K562 (cell line): ENCODE results near the gene TRMT112. TPM values are rescaled to one million over a fixed set of nuclear protein-coding genes. Genes with fewer than 3 reads are reported as not detected.

Source experiments
- BRCA1 ChIP-seq, 2 experiments: fragments of 450-650 bp in 1 of 2; sonication (generic) in 1 of 2; formaldehyde crosslinking in 1 of 2; IDR thresholded peaks; 2 replicates each; pipeline versions ENCODE4 v1.5.0 to v1.6.1; 2017 to 2020; ENCODE audit warnings: mild to moderate bottlenecking in 1 of 2, missing genetic modification reagents in 1 of 2
- CBX5 ChIP-seq: IDR thresholded peaks from 2 replicates; pipeline ENCODE4 v1.6.1; 2014; ENCODE audit warnings: low read depth, borderline replicate concordance
- E2F4 ChIP-seq: sonication (generic); formaldehyde crosslinking; IDR thresholded peaks from 2 replicates; pipeline ENCODE4 v1.8.0; 2022; ENCODE audit warnings: mild to moderate bottlenecking, low read depth, missing genetic modification reagents
- EP400 ChIP-seq: fragments of 450-650 bp; IDR thresholded peaks from 2 replicates; pipeline ENCODE4 v1.6.1; 2017; ENCODE audit warnings: antibody characterized with exemption, mild to moderate bottlenecking, moderate library complexity
- ETV1 ChIP-seq: fragments of 450-650 bp; conservative IDR thresholded peaks from 2 replicates; pipeline ENCODE4 v1.6.1; 2016; ENCODE audit warnings: missing genetic modification characterization, control low read depth, low read depth, missing compliant biosample characterization
- ETV5 ChIP-seq: sonication (generic); formaldehyde crosslinking; IDR thresholded peaks from 2 replicates; pipeline ENCODE4 v1.4.0; 2020; ENCODE audit warnings: low read depth, mild to moderate bottlenecking, missing genetic modification reagents
- GABPB1 ChIP-seq: sonication (generic); formaldehyde crosslinking; IDR thresholded peaks from 2 replicates; pipeline ENCODE4 v1.8.0; 2022; ENCODE audit warnings: mild to moderate bottlenecking, missing genetic modification reagents
- MIER1 ChIP-seq: fragments of 450-650 bp; IDR thresholded peaks from 2 replicates; pipeline ENCODE4 v1.6.1; 2016; ENCODE audit warnings: antibody characterized with exemption, mild to moderate bottlenecking, low read depth
- MITF ChIP-seq: IDR thresholded peaks from 2 replicates; pipeline ENCODE4 v1.6.1; 2014; ENCODE audit warnings: antibody characterized with exemption
- MTA1 ChIP-seq: fragments of 450-650 bp; IDR thresholded peaks from 2 replicates; pipeline ENCODE4 v1.6.1; 2017; ENCODE audit warnings: borderline replicate concordance
- NFIC ChIP-seq: fragments of 450-650 bp; IDR thresholded peaks from 2 replicates; pipeline ENCODE4 v1.6.1; 2017; ENCODE audit warnings: mild to moderate bottlenecking, inconsistent platforms
- POLR2AphosphoS2 ChIP-seq: IDR thresholded peaks from 2 replicates; pipeline ENCODE4 v1.6.1; 2012; ENCODE audit warnings: low read length, improper control_type of control experiment
- POLR3A ChIP-seq: IDR thresholded peaks from 2 replicates; pipeline ENCODE4 v1.6.1; 2011; ENCODE audit warnings: borderline replicate concordance, mild to moderate bottlenecking, moderate library complexity; ENCODE audit not compliant: insufficient read length, insufficient read depth; ENCODE audit errors: extremely low read depth
- RBBP5 ChIP-seq: fragments of 200-600 bp; sonication (generic); IDR thresholded peaks from 2 replicates; pipeline ENCODE4 v1.6.1; 2012; ENCODE audit warnings: borderline replicate concordance, mild to moderate bottlenecking, low read length, control low read depth, inconsistent platforms; ENCODE audit not compliant: insufficient read depth, poor library complexity, severe bottlenecking
- SOX6 ChIP-seq: fragments of 450-650 bp; IDR thresholded peaks from 2 replicates; pipeline ENCODE4 v1.6.1; 2014; ENCODE audit warnings: mild to moderate bottlenecking
- SRSF9 ChIP-seq: fragments of 200-400 bp; formaldehyde crosslinking; IDR thresholded peaks from 2 replicates; pipeline ENCODE4 v1.6.1; 2017; ENCODE audit warnings: low read depth, low read length, borderline replicate concordance
- TEAD1 ChIP-seq, 2 experiments: fragments of 450-650 bp in 1 of 2; sonication (generic) in 1 of 2; formaldehyde crosslinking; IDR thresholded peaks; 2 replicates each; pipeline versions ENCODE4 v1.4.0 to v1.8.0; 2020 to 2022; ENCODE audit warnings: mild to moderate bottlenecking in 2 of 2, missing genetic modification reagents in 1 of 2
- UBTF ChIP-seq, 2 experiments: IDR thresholded peaks; 2 replicates each; pipeline ENCODE4 v1.6.1; 2012; ENCODE audit warnings: improper control_type of control experiment in 2 of 2, low read depth in 2 of 2, low read length in 2 of 2, borderline replicate concordance in 1 of 2
- ZBED1 ChIP-seq: IDR thresholded peaks from 2 replicates; pipeline ENCODE4 v1.6.1; 2014
- ZNF165 ChIP-seq: fragments of 250-450 bp; sonication (Bioruptor Pico); IDR thresholded peaks from 2 replicates; pipeline ENCODE4 v1.4.0; 2020; ENCODE audit warnings: borderline replicate concordance
- ZNF444 ChIP-seq: fragments of 250-450 bp; sonication (Bioruptor Pico); IDR thresholded peaks from 2 replicates; pipeline ENCODE4 v1.4.0; 2020; ENCODE audit warnings: mild to moderate bottlenecking, moderate library complexity
- ZNF511 ChIP-seq: sonication (generic); formaldehyde crosslinking; IDR thresholded peaks from 2 replicates; pipeline ENCODE4 v1.8.0; 2022; ENCODE audit warnings: mild to moderate bottlenecking, missing genetic modification reagents
- ZNF551 ChIP-seq: fragments of 250-450 bp; sonication (Bioruptor Pico); IDR thresholded peaks from 2 replicates; pipeline ENCODE4 v1.5.0; 2021; ENCODE audit warnings: mild to moderate bottlenecking, moderate library complexity
- ZNF57 ChIP-seq: fragments of 450-650 bp; formaldehyde crosslinking; IDR thresholded peaks from 2 replicates; pipeline ENCODE4 v1.4.0; 2020; ENCODE audit warnings: mild to moderate bottlenecking, moderate library complexity
- polyA plus RNA-seq, 8 experiments: library from polyadenylated mRNA; depleted of rRNA in 4 of 8; stranded (reverse) in 5 of 8; unstranded in 3 of 8; fragments of >200 nt; fragmentation: Nextera tagmentation in 2 of 8; fragmentation: Illumina TruSeq in 1 of 8; extraction: Ambion mirVana in 2 of 8; extraction: Trizol in 1 of 8; gene quantifications; 2 replicates each; pipeline versions ENCODE4 v1.2.1 to v1.2.3, GENCODE V29; 2011 to 2014; ENCODE audit warnings: inconsistent platforms in 1 of 8, missing spikeins in 1 of 8
- total RNA-seq, 7 experiments: library from RNA; depleted of rRNA in 6 of 7; stranded (reverse); fragments of >200 nt in 6 of 7; fragmentation: Illumina TruSeq in 2 of 7; extraction: Trizol in 2 of 7; gene quantifications; 2 replicates each; pipeline versions ENCODE4 v1.2.1 to v1.2.3, GENCODE V29; 2011 to 2021; ENCODE audit warnings: low replicate concordance in 1 of 7

Gene TRMT112
- total and polyA plus RNA-seq, 9 of the 15 experiments (the other 6 are each of a cell fraction or from before 2014, with no cell fraction given) = 162 to 444 (median 300) TPM

- TF ChIP-seq UBTF (IDR thresholded peaks at IDR 0.05; ENCODE audit: borderline replicate concordance in 1 of 2, low read depth in 2 of 2, low read length in 2 of 2) (no peak), SRSF9 (no peak), POLR3A (no peak), ETV1 (tag) (peak; percentile 95), E2F4 (no peak), RBBP5 (peak; percentile 32), MIER1 (0 out of 2 replicates have a peak, but pooled peaks have one; percentile 10), ZNF444 (CRISPR knock-in tag) (0 out of 2 replicates have a peak, but pooled peaks have one; percentile 27), ZBED1 (peak; percentile 50; the same call in 1 of the 2 replicates), TEAD1 (CRISPR knock-in tag; IDR thresholded peaks at IDR 0.05) (no peak; a peak in 2 of 4 replicates), GABPB1 (CRISPR knock-in tag) (peak; percentile 96), EP400 (peak; percentile 92), ZNF511 (CRISPR knock-in tag) (peak; percentile 55; the same call in 1 of the 2 replicates), MITF (peak; percentile 93; the same call in 1 of the 2 replicates), ETV5 (CRISPR knock-in tag) (peak; percentile 93), MTA1 (no peak), ZNF57 (CRISPR knock-in tag) (no peak), ZNF165 (no peak), CBX5 (no peak), SOX6 (no peak), ZNF551 (CRISPR knock-in tag) (no peak), NFIC (peak; percentile 71; the same call in 1 of the 2 replicates), POLR2AphosphoS2 (peak; percentile 34), BRCA1 (IDR thresholded peaks at IDR 0.05) (no peak), BRCA1 (CRISPR knock-in tag; IDR thresholded peaks at IDR 0.05) (no peak)
These were observed at the start of gene TRMT112 (continued) for GRCh38 chr11:64317325-64317960.
